Right atrium auricular region (tissue), 2 donors: ENCODE data around the gene SMAP2. TPM values are rescaled to one million over a fixed set of nuclear protein-coding genes. Genes with fewer than 3 reads are reported as not detected.
"Not testable (repeated sequence)": the region's sequence is repeated elsewhere in the genome, so short reads cannot be mapped to it uniquely, and the experiment has no call there.

ENCODE experiments used
- DNase-seq: peaks from one replicate; pipeline ENCODE4 v3.0.0-alpha.2; 2019; ENCODE audit warnings: low spot score
- H3K27ac ChIP-seq, 2 donors: fragments of 200-600 bp; sonication (generic); 1 replicate in 1 of 2; 2 replicates in 1 of 2; pipeline ENCODE4 v1.5.1; 2016 to 2019
- H3K27me3 ChIP-seq, 2 donors: fragments of 200-600 bp; sonication (generic); one replicate each; pipeline versions ENCODE4 v1.5.1 to v1.6.0; 2017 to 2019
- H3K36me3 ChIP-seq: fragments of 200-600 bp; sonication (generic); one replicate; pipeline ENCODE4 v1.5.1; 2016
- H3K4me1 ChIP-seq, 2 donors: fragments of 200-600 bp; sonication (generic); one replicate each; pipeline versions ENCODE4 v1.5.1 to v1.6.0; 2017 to 2019
- H3K4me3 ChIP-seq, 2 donors: fragments of 200-600 bp; sonication (generic); 1 replicate in 1 of 2; 2 replicates in 1 of 2; pipeline ENCODE4 v1.5.1; 2017 to 2019; ENCODE audit warnings: mild to moderate bottlenecking in 1 of 2, moderate library complexity in 1 of 2
- H3K9me3 ChIP-seq, 2 donors: fragments of 200-600 bp; sonication (generic); one replicate each; pipeline ENCODE4 v1.5.1; 2019
- CTCF ChIP-seq, 2 donors: fragments of 200-600 bp; sonication (generic); IDR thresholded peaks; one replicate each; pipeline ENCODE4 v1.5.1; 2019; ENCODE audit warnings: antibody characterized with exemption in 2 of 2
- total RNA-seq, 2 donors: library from RNA; depleted of rRNA; stranded (reverse); fragments of >200 nt; gene quantifications; one replicate each; pipeline ENCODE4 v1.1.0, GENCODE V29; 2016

The SMAP2 gene
- total RNA-seq: 10 to 100 TPM; 19.8 to 20.8 TPM

- peak within 1 kb of the TSS; percentile 87 to 96 for H3K4me3 ChIP-seq
- H3K27me3 ChIP-seq: no peaks in the 10 kb centered on the region
- no peaks in the 10 kb centered on the region for H3K9me3 ChIP-seq
- TF ChIP-seq CTCF (IDR thresholded peaks at IDR 0.05): no peak
- H3K27ac ChIP-seq: peak within 1 kb of the TSS; percentile 75 to 89
- no peaks in the 10 kb centered on the region for H3K36me3 ChIP-seq
- peak; percentile 95 for DNase-seq
- peaks cover 0 to 14% of the 10 kb centered on the region in 2 donors for H3K4me1 ChIP-seq
Measured at GRCh38 chr1:40373323-40374283, at the start of gene SMAP2. Gene SMAP2, plus strand, starts transcription at chr1:40373727. Its CDS starts 394 bp downstream, at chr1:40374121.

GRCh38 chr1:40331403-40331802 is 42.1 kb upstream of the SMAP2 start:
- not testable (repeated sequence) for DNase-seq, H3K4me1 ChIP-seq, H3K4me3 ChIP-seq, H3K27ac ChIP-seq, H3K9me3 ChIP-seq, H3K36me3 ChIP-seq, H3K27me3 ChIP-seq

- Histone ChIP-seq H3K4me1 (no peaks in the 10 kb centered on the region), H3K27ac (no peak overlapping the region), H3K27me3 (no peaks in the 10 kb centered on the region), H3K9me3 (peaks cover 0 to 5% of the 10 kb centered on the region in 2 donors), H3K36me3 (no peaks in the 10 kb centered on the region), H3K4me3 (no peak overlapping the region)
- no peak for TF ChIP-seq CTCF (IDR thresholded peaks at IDR 0.05)
- no peak for DNase-seq
Measured at GRCh38 chr1:40332695-40333094, 40.8 kb upstream of the SMAP2 start.

- Histone ChIP-seq H3K27ac (no peak overlapping the region), H3K27me3 (no peaks in the 10 kb centered on the region), H3K36me3 (no peaks in the 10 kb centered on the region), H3K9me3 (peaks cover 0 to 6% of the 10 kb centered on the region in 2 donors), H3K4me3 (no peak overlapping the region), H3K4me1 (no peaks in the 10 kb centered on the region)
- no peak for TF ChIP-seq CTCF (IDR thresholded peaks at IDR 0.05)
- DNase-seq: no peak
Measured at GRCh38 chr1:40337443-40337842, 36.1 kb upstream of the SMAP2 start.

- H3K27ac ChIP-seq: no peak overlapping the region
- H3K4me1 ChIP-seq: no peaks in the 10 kb centered on the region
- TF ChIP-seq CTCF (IDR thresholded peaks at IDR 0.05): peak; percentile 97 to 98
- H3K4me3 ChIP-seq: no peak overlapping the region
- peak; percentile 78 for DNase-seq
- H3K36me3 ChIP-seq: no peaks in the 10 kb centered on the region
- no peaks in the 10 kb centered on the region for H3K27me3 ChIP-seq
- peaks cover 0 to 6% of the 10 kb centered on the region in 2 donors for H3K9me3 ChIP-seq
Measured at GRCh38 chr1:40338745-40339419, 34.6 kb upstream of the SMAP2 start.
